Body of pancreas (tissue), 4 donors: ENCODE data around the gene MYOCOS. TPM values are rescaled to one million over a fixed set of nuclear protein-coding genes. Genes with fewer than 3 reads are reported as not detected.

Source experiments
- ATAC-seq: fragments of 150-250 bp; one replicate; pipeline ENCODE4 v1.9.1; 2016
- DNase-seq, 4 donors: peaks; one replicate each; pipeline ENCODE4 v3.0.0-alpha.2; 2019
- H3K27ac ChIP-seq, 4 donors: fragments of 200-600 bp; sonication (generic); 1 replicate in 3 of 4; 2 replicates in 1 of 4; pipeline versions ENCODE4 v1.5.1 to v1.6.1; 2016 to 2019; ENCODE audit warnings: mild to moderate bottlenecking in 1 of 4, mixed read lengths in 1 of 4, moderate library complexity in 1 of 4
- H3K27me3 ChIP-seq, 2 donors: fragments of 200-600 bp; sonication (generic); one replicate each; pipeline ENCODE4 v1.6.0; 2016; ENCODE audit warnings: mild to moderate bottlenecking in 1 of 2
- H3K36me3 ChIP-seq, 2 donors: fragments of 200-600 bp; sonication (generic); replicated peaks in 1 of 2; 2 replicates each; pipeline ENCODE4 v1.5.1; 2016; ENCODE audit warnings: low read depth in 2 of 2; ENCODE audit not compliant: insufficient read depth in 1 of 2
- H3K4me1 ChIP-seq: fragments of 200-600 bp; sonication (generic); one replicate; pipeline ENCODE4 v1.6.0; 2016
- H3K4me3 ChIP-seq, 2 donors: fragments of 200-600 bp; sonication (generic); 1 replicate in 1 of 2; 2 replicates in 1 of 2; pipeline ENCODE4 v1.5.1; 2016 to 2019
- H3K9me3 ChIP-seq, 3 donors: fragments of 200-600 bp; sonication (generic); 1 replicate in 2 of 3; 2 replicates in 1 of 3; pipeline ENCODE4 v1.5.1; 2016
- CTCF ChIP-seq, 7 experiments: fragments of 450-650 bp in 4 of 7; fragments of 200-600 bp in 3 of 7; sonication (generic) in 3 of 7; IDR thresholded peaks; one replicate each; pipeline ENCODE4 v1.5.1; 2016 to 2019; ENCODE audit warnings: antibody characterized with exemption in 7 of 7
- POLR2A ChIP-seq, 3 donors: fragments of 450-650 bp; IDR thresholded peaks; one replicate each; pipeline ENCODE4 v1.6.1; 2016; ENCODE audit warnings: antibody characterized with exemption in 3 of 3, mild to moderate bottlenecking in 2 of 3
- WGBS, 2 donors: methylation state at CpG; one replicate each; pipeline ENCODE4 v1.1.5; 2017; 5-methylcytosine and 5-hydroxymethylcytosine counted together
- intact Hi-C: fragments of 100-400 bp; cut with DNase I; formaldehyde crosslinking; loops from one replicate; pipeline ENCODE4 v1.15.1; 2023
- total RNA-seq, 2 donors: library from RNA; depleted of rRNA; stranded (reverse); fragments of >200 nt; gene quantifications; one replicate each; pipeline ENCODE4 v1.1.0, GENCODE V29; 2016

MYOCOS gene
- total RNA-seq, 2 donors from 2014 or later = not detected

- no peaks in the 10 kb centered on the region for H3K9me3 ChIP-seq
- intact Hi-C loops = no loop called here
- no peaks in the 10 kb centered on the region for H3K36me3 ChIP-seq
- H3K4me3 ChIP-seq = no peak overlapping the region
- peaks cover 7% of the 10 kb centered on the region for H3K4me1 ChIP-seq
- 57 to 66% methylated on average over 8 of the region's 8 CpGs for whole genome bisulfite sequencing, 2 donors
- TF ChIP-seq CTCF (IDR thresholded peaks at IDR 0.05) (no peak), POLR2A (IDR thresholded peaks at IDR 0.05) (no peak)
- DNase-seq (peak; percentile 18 to 46 (median 32)), ATAC-seq (peak; percentile 31)
- H3K27me3 ChIP-seq = no peaks in the 10 kb centered on the region
- peak overlapping the region in 1 of 4 donors; percentile 20 for H3K27ac ChIP-seq
Observed at GRCh38 chr1:171645553-171646248, 23.7 kb downstream of the MYOCOS start.

GRCh38 chr1:171646249-171646560, 24.2 kb downstream of the MYOCOS start:
- TF ChIP-seq CTCF (IDR thresholded peaks at IDR 0.05) = no peak
- no peak for TF ChIP-seq POLR2A (IDR thresholded peaks at IDR 0.05)
- DNase-seq (no peak), ATAC-seq (no peak)
- no peaks in the 10 kb centered on the region for H3K27me3 ChIP-seq
- H3K9me3 ChIP-seq = no peaks in the 10 kb centered on the region
- intact Hi-C loops = no loop called here
- no peak overlapping the region for H3K4me3 ChIP-seq
- no peak overlapping the region for H3K27ac ChIP-seq
- H3K4me1 ChIP-seq = peaks cover 7% of the 10 kb centered on the region
- WGBS, 2 donors = 33 to 65% methylated on average over 1 of the region's 1 CpG
- no peaks in the 10 kb centered on the region for H3K36me3 ChIP-seq

GRCh38 chr1:171652234-171652822, 30.3 kb downstream of the MYOCOS start, which contains the start of gene MYOC:
Gene MYOC (minus strand): TSS chr1:171652688. CDS start chr1:171652611, 77 bp downstream.
- WGBS, 2 donors = 39 to 64% methylated on average over 6 to 8 of the region's 8 CpGs
- ATAC-seq (no peak), DNase-seq (no peak)
- intact Hi-C loops = no loop called here
- no peak for TF ChIP-seq POLR2A (IDR thresholded peaks at IDR 0.05)
- TF ChIP-seq CTCF (IDR thresholded peaks at IDR 0.05) = no peak
- no peaks in the 10 kb centered on the region for H3K36me3 ChIP-seq
- peaks cover 8% of the 10 kb centered on the region for H3K4me1 ChIP-seq
- no peaks in the 10 kb centered on the region for H3K9me3 ChIP-seq
- H3K4me3 ChIP-seq = no peak within 1 kb of the TSS
- H3K27me3 ChIP-seq = no peaks in the 10 kb centered on the region
- H3K27ac ChIP-seq = no peak within 1 kb of the TSS

DNA sequence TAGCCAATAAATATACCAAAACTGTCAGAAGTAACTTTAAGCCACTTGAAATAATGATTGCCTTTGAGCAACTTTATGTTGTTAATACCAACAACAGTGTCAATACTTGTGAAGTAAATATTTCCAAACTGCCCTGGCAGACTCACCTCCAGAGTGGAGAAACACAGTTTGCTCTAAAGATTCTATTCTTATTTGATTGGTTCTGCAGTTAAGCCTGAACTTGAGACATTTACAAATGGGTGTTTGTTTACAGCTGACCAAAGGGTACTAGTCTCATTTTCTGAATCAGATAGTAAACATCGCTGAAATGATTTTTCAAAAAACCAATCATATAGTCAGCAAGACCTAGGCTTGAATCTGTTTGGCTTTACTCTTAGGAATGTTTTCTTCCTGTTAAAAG, 31.8 kb downstream of the MYOCOS start:
- no peak for ATAC-seq
- intact Hi-C loops = no loop called here
- Histone ChIP-seq H3K27me3 (no peaks in the 10 kb centered on the region), H3K27ac (peak overlapping the region in 2 of 4 donors; percentile 29 to 59), H3K36me3 (no peaks in the 10 kb centered on the region), H3K4me3 (no peak overlapping the region), H3K4me1 (peaks cover 8% of the 10 kb centered on the region), H3K9me3 (no peaks in the 10 kb centered on the region)
- DNase-seq = no peak
- TF ChIP-seq POLR2A (IDR thresholded peaks at IDR 0.05) = no peak
- no peak for TF ChIP-seq CTCF (IDR thresholded peaks at IDR 0.05)
- 27 to 41% methylated on average over 1 of the region's 1 CpG for WGBS, 2 donors
